B cell (primary cell): ENCODE results near the gene KSR2. TPM values are rescaled to one million over a fixed set of nuclear protein-coding genes. Genes with fewer than 3 reads are reported as not detected.
"Not testable (repeated sequence)": the region's sequence is repeated elsewhere in the genome, so short reads cannot be mapped to it uniquely, and the experiment has no call there.

Source experiments
- ATAC-seq: fragments of 200-7000 bp; cut with Tn5 transposase; one replicate; pipeline ENCODE4 v1.10.0; 2021; ENCODE audit warnings: low read depth, mild to moderate bottlenecking, moderate number of reproducible peaks, moderate library complexity
- CTCF ChIA-PET: fragments of 350-600 bp; sonication (Branson Sonifier 250); formaldehyde crosslinking; loops from one replicate; lab custom pipeline; 2021; ENCODE audit warnings: antibody characterized with exemption, inconsistent platforms; lab: Charles Lee
- POLR2A ChIA-PET: fragments of 350-600 bp; sonication (Branson Sonifier 250); formaldehyde crosslinking; loops from one replicate; lab custom pipeline; 2021; ENCODE audit warnings: antibody characterized with exemption; lab: Charles Lee
- DNase-seq: peaks from one replicate; pipeline ENCODE4 v3.0.0; 2013
- H2AFZ ChIP-seq: 2 replicates; pipeline ENCODE4 v1.6.1; 2012; ENCODE audit warnings: mild to moderate bottlenecking, low read depth, low read length; ENCODE audit not compliant: insufficient read depth, poor library complexity, severe bottlenecking
- H3K27ac ChIP-seq, 2 donors: 1 replicate in 1 of 2; 2 replicates in 1 of 2; pipeline ENCODE4 v1.5.1; 2012 to 2013; ENCODE audit warnings: low read length in 2 of 2, mild to moderate bottlenecking in 2 of 2, moderate library complexity in 1 of 2
- H3K27me3 ChIP-seq, 4 experiments: fragments of 200-600 bp in 1 of 4; sonication (generic) in 1 of 4; replicated peaks in 1 of 4; 1 replicate in 2 of 4; 2 replicates in 2 of 4; pipeline versions ENCODE4 v1.6.1 to v1.7.0; 2013 to 2016; ENCODE audit warnings: low read length in 3 of 4, mild to moderate bottlenecking in 2 of 4, mixed read lengths in 1 of 4, moderate library complexity in 1 of 4; ENCODE audit not compliant: insufficient read depth in 4 of 4, control insufficient read depth in 3 of 4; ENCODE audit errors: control extremely low read depth in 1 of 4
- H3K36me3 ChIP-seq, 2 experiments: replicated peaks in 1 of 2; 1 replicate in 1 of 2; 2 replicates in 1 of 2; pipeline versions ENCODE4 v1.6.1 to v1.7.1; 2013; ENCODE audit warnings: low read length in 1 of 2; ENCODE audit not compliant: insufficient read depth in 2 of 2, control insufficient read depth in 1 of 2; ENCODE audit errors: control extremely low read depth in 1 of 2, extremely low read depth in 1 of 2
- H3K4me1 ChIP-seq, 2 donors: fragments of 200-600 bp in 1 of 2; sonication (generic) in 1 of 2; 1 replicate in 1 of 2; 2 replicates in 1 of 2; pipeline versions ENCODE4 v1.5.1 to v1.6.1; 2013 to 2017; ENCODE audit warnings: low read length in 2 of 2; ENCODE audit not compliant: control insufficient read depth in 2 of 2, insufficient read depth in 2 of 2
- H3K4me2 ChIP-seq: replicated peaks from 2 replicates; pipeline ENCODE3; 2012; ENCODE audit warnings: mild to moderate bottlenecking, low read depth, low read length; ENCODE audit not compliant: poor library complexity, severe bottlenecking
- H3K4me3 ChIP-seq, 5 experiments: fragments of 200-600 bp in 1 of 5; sonication (generic) in 1 of 5; 1 replicate in 3 of 5; 2 replicates in 2 of 5; pipeline versions ENCODE4 v1.5.1 to v1.7.0; 2011 to 2016; ENCODE audit warnings: low read length in 4 of 5, mild to moderate bottlenecking in 4 of 5, low read depth in 2 of 5, control low read depth in 1 of 5, moderate library complexity in 1 of 5; ENCODE audit not compliant: insufficient read depth in 1 of 5; ENCODE audit errors: control extremely low read depth in 1 of 5, extremely low read depth in 1 of 5
- H3K79me2 ChIP-seq: fragments of 200-600 bp; sonication (generic); one replicate; pipeline ENCODE4 v1.6.0; 2016; ENCODE audit warnings: low read length; ENCODE audit not compliant: control insufficient read depth, insufficient read depth
- H3K9ac ChIP-seq: fragments of 200-600 bp; sonication (generic); 2 replicates; pipeline ENCODE4 v1.6.1; 2017; ENCODE audit warnings: mild to moderate bottlenecking, low read length, moderate library complexity
- H3K9me3 ChIP-seq, 3 donors: one replicate each; pipeline versions ENCODE4 v1.6.1 to v1.7.1; 2013; ENCODE audit warnings: low read length in 2 of 3; ENCODE audit not compliant: control insufficient read depth in 2 of 3, insufficient read depth in 1 of 3; ENCODE audit errors: control extremely low read depth in 1 of 3
- H4K20me1 ChIP-seq: 2 replicates; pipeline ENCODE4 v1.6.0; 2012; ENCODE audit warnings: mild to moderate bottlenecking, low read length; ENCODE audit not compliant: insufficient read depth, control insufficient read depth, poor library complexity, severe bottlenecking
- H3K27ac Mint-ChIP-seq: one replicate; pipeline ENCODE4 v1.8.0; 2021; ENCODE audit warnings: mixed read lengths
- H3K27me3 Mint-ChIP-seq: one replicate; pipeline ENCODE4 v1.8.0; 2021; ENCODE audit warnings: mixed read lengths
- H3K4me1 Mint-ChIP-seq: one replicate; pipeline ENCODE4 v1.8.0; 2021; ENCODE audit warnings: mixed read lengths
- H3K4me3 Mint-ChIP-seq: one replicate; pipeline ENCODE4 v1.8.0; 2021; ENCODE audit warnings: mixed read lengths
- H3K9me3 Mint-ChIP-seq: one replicate; pipeline ENCODE4 v1.8.0; 2022; ENCODE audit warnings: mixed read lengths; ENCODE audit not compliant: insufficient read depth
- EZH2 ChIP-seq: IDR thresholded peaks from 2 replicates; pipeline ENCODE4 v1.6.1; 2012; ENCODE audit warnings: borderline replicate concordance, low read depth, mild to moderate bottlenecking, moderate library complexity, low read length; ENCODE audit not compliant: insufficient read depth, poor library complexity, severe bottlenecking
- WGBS: methylation state at CpG from one replicate; pipeline ENCODE4 v1.1.5; 2013; ENCODE audit warnings: missing lambda C conversion rate; ENCODE audit not compliant: insufficient coverage; 5-methylcytosine and 5-hydroxymethylcytosine counted together
- intact Hi-C: fragments of 100-400 bp; cut with micrococcal nuclease; formaldehyde crosslinking; loops from one replicate; pipeline ENCODE4 v1.10.0; 2022
- polyA plus RNA-seq: library from polyadenylated mRNA; depleted of rRNA; stranded (reverse); fragments of >200 nt; gene quantifications from 2 replicates; pipeline ENCODE4 v1.2.3, GENCODE V29; 2012
- total RNA-seq, 2 donors: library from RNA; stranded (reverse); fragments of 120-200 nt in 1 of 2; gene quantifications; 1 replicate in 1 of 2; 2 replicates in 1 of 2; pipeline versions ENCODE4 v1.2.3 to v1.2.4, GENCODE V29; 2013 to 2022
- TF ChIP-seq, protein P1 (sequence below): fragments of 200-600 bp; IDR thresholded peaks from one replicate; pipeline ENCODE4 v1.8.0; 2022; ENCODE audit warnings: antibody characterized with exemption, mild to moderate bottlenecking

Gene KSR2
- total and polyA plus RNA-seq, 2 donors (not counting 1 experiment from before 2014, with no cell fraction given): not detected

DNA sequence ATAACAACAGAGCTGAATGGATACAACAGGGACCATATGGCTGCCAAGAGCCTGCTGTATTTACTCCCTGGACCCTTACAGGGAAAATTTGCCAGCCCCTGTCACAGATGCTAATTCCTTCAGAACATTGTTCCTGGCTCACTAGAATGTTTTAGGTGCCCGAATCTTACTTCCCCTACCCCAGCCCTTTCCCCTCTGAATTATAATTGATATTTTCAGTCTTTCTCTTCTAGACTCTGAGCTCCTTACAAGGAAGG, 235.3 kb downstream of the KSR2 start:
- H3K4me3 ChIP-seq: no peak overlapping the region
- H3K9me3 ChIP-seq: peaks cover 0 to 12% (median 0%) of the 10 kb centered on the region in 3 donors
- no peaks in the 10 kb centered on the region for H3K4me1 ChIP-seq
- H3K36me3 ChIP-seq: no peaks in the 10 kb centered on the region
- H3K27ac Mint-ChIP-seq: no peak overlapping the region
- TF ChIP-seq, protein P1, sequence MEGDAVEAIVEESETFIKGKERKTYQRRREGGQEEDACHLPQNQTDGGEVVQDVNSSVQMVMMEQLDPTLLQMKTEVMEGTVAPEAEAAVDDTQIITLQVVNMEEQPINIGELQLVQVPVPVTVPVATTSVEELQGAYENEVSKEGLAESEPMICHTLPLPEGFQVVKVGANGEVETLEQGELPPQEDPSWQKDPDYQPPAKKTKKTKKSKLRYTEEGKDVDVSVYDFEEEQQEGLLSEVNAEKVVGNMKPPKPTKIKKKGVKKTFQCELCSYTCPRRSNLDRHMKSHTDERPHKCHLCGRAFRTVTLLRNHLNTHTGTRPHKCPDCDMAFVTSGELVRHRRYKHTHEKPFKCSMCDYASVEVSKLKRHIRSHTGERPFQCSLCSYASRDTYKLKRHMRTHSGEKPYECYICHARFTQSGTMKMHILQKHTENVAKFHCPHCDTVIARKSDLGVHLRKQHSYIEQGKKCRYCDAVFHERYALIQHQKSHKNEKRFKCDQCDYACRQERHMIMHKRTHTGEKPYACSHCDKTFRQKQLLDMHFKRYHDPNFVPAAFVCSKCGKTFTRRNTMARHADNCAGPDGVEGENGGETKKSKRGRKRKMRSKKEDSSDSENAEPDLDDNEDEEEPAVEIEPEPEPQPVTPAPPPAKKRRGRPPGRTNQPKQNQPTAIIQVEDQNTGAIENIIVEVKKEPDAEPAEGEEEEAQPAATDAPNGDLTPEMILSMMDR: no peak
- TF ChIP-seq EZH2: no peak
- H4K20me1 ChIP-seq: no peaks in the 10 kb centered on the region
- no peak for DNase-seq
- H3K27me3 Mint-ChIP-seq: peaks cover 4% of the 10 kb centered on the region
- H2AFZ ChIP-seq: no peak overlapping the region
- no peak overlapping the region for H3K4me3 Mint-ChIP-seq
- H3K4me2 ChIP-seq: no peak overlapping the region
- ChIA-PET CTCF (no interaction called here), POLR2A (no interaction called here)
- intact Hi-C loops: no loop called here
- H3K27me3 ChIP-seq: no peaks in the 10 kb centered on the region
- 91% methylated on average over 1 of the region's 1 CpG for WGBS
- no peak for ATAC-seq
- no peaks in the 10 kb centered on the region for H3K9me3 Mint-ChIP-seq
- H3K27ac ChIP-seq: no peak overlapping the region
- H3K4me1 Mint-ChIP-seq: no peaks in the 10 kb centered on the region
- no peak overlapping the region for H3K9ac ChIP-seq
- no peaks in the 10 kb centered on the region for H3K79me2 ChIP-seq

DNA sequence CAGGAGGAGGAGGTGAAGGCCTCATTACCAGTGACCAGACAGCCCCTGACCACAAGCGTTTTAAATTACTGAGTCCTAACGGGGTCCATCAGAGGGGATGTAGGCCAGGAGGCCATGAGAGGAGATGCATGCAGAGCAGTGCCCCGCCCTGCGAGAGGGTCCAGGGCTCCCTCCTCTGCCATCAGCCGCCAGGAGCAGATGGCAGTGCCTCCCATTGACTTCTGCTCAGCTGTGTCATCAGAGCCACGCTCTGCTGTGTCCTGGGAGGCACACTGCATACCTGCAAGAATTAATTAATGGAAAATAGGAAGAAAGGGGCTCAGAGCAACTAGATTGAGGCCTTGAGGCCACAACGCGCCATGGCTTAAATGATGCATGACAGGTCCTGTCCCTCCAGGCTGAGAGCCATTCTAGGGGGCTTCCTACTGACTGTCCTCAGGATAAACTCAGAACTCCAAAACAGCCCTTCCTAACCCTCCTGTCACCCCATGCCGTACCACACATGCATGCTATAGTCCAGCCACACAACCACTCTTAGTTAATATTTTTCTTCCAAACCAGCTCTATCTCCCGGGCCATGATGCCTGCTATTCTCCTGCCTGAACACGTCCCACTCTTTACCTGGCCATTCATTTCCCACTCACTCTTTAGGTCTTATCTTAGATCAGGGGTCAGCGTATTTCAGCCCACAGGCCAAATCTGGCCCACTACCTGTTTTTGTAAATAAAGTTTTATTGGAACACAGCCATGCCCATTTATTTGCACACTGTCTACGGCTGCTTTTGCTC, 235.8 kb downstream of the KSR2 start:
- WGBS: 93% methylated on average over 12 of the region's 13 CpGs

DNA sequence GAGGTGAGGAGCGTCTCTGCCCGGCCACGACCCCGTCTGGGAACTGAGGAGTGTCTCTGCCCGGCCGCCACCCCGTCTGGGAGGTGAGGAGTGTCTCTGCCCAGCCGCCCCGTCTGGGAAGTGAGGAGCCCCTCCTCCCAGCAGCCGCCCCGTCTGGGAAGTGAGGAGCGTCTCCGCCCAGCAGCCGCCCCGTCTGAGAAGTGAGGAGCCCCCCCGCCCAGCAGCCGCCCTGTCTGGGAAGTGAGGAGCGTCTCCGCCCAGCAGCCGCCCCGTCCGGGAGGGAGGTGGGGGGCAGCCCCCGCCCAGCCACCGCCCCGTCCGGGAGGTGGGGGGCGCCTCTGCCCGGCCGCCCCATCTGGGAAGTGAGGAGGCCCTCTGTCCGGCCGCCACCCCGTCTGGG, 237.7 kb downstream of the KSR2 start:
- H3K4me3 ChIP-seq, H3K4me1 Mint-ChIP-seq, H3K27me3 Mint-ChIP-seq, H3K27ac Mint-ChIP-seq, DNase-seq, H3K4me1 ChIP-seq, CTCF ChIA-PET, H4K20me1 ChIP-seq, H3K36me3 ChIP-seq, H3K9ac ChIP-seq, H3K79me2 ChIP-seq, ATAC-seq, intact Hi-C loops, POLR2A ChIA-PET, H2AFZ ChIP-seq, H3K27ac ChIP-seq, H3K4me3 Mint-ChIP-seq, H3K27me3 ChIP-seq, H3K9me3 Mint-ChIP-seq, H3K4me2 ChIP-seq: not testable (repeated sequence)
- WGBS: 93% methylated on average over 21 of the region's 32 CpGs
- H3K9me3 ChIP-seq: peaks cover 0 to 14% (median 0%) of the 10 kb centered on the region in 3 donors

More for the DNA sequence above, 235.8 kb downstream of the KSR2 start:
- Histone ChIP-seq H3K4me3 (no peak overlapping the region), H3K9me3 (peaks cover 0 to 14% (median 0%) of the 10 kb centered on the region in 3 donors), H2AFZ (no peak overlapping the region), H4K20me1 (no peaks in the 10 kb centered on the region), H3K27ac (no peak overlapping the region), H3K27me3 (no peaks in the 10 kb centered on the region), H3K9ac (no peak overlapping the region), H3K79me2 (no peaks in the 10 kb centered on the region), H3K36me3 (no peaks in the 10 kb centered on the region), H3K4me1 (no peaks in the 10 kb centered on the region), H3K4me2 (no peak overlapping the region)
- Mint-ChIP-seq H3K27ac (no peak overlapping the region), H3K9me3 (no peaks in the 10 kb centered on the region), H3K4me1 (no peaks in the 10 kb centered on the region), H3K27me3 (peaks cover 4% of the 10 kb centered on the region), H3K4me3 (no peak overlapping the region)
- intact Hi-C loops: no loop called here
- ChIA-PET CTCF (no interaction called here), POLR2A (no interaction called here)
- TF ChIP-seq, protein P1: no peak
- no peak for TF ChIP-seq EZH2
- ATAC-seq: no peak
- no peak for DNase-seq
